ENCODE data around the gene PPRC1.

DNA sequence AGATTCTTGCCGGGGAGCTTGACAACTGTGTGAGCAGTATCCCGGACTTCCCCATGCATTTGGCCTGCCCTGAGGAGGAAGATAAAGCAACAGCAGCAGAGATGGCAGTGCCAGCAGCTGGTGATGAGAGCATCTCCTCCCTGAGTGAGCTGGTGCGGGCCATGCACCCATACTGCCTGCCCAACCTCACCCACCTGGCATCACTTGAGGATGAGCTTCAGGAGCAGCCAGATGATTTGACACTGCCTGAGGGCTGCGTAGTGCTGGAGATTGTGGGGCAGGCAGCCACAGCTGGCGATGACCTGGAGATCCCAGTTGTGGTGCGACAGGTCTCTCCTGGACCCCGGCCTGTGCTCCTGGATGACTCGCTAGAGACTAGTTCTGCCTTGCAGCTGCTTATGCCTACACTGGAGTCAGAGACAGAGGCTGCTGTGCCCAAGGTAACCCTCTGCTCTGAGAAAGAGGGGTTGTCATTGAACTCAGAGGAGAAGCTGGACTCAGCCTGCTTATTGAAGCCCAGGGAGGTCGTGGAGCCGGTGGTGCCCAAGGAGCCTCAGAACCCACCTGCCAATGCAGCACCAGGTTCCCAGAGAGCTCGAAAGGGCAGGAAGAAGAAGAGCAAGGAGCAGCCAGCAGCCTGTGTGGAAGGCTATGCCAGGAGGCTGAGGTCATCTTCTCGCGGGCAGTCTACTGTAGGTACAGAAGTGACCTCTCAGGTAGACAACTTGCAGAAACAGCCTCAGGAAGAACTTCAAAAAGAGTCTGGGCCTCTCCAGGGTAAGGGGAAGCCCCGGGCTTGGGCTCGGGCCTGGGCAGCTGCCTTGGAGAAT lies 6.7 kb downstream of the PPRC1 start:
- TF ChIP-seq, protein P1, sequence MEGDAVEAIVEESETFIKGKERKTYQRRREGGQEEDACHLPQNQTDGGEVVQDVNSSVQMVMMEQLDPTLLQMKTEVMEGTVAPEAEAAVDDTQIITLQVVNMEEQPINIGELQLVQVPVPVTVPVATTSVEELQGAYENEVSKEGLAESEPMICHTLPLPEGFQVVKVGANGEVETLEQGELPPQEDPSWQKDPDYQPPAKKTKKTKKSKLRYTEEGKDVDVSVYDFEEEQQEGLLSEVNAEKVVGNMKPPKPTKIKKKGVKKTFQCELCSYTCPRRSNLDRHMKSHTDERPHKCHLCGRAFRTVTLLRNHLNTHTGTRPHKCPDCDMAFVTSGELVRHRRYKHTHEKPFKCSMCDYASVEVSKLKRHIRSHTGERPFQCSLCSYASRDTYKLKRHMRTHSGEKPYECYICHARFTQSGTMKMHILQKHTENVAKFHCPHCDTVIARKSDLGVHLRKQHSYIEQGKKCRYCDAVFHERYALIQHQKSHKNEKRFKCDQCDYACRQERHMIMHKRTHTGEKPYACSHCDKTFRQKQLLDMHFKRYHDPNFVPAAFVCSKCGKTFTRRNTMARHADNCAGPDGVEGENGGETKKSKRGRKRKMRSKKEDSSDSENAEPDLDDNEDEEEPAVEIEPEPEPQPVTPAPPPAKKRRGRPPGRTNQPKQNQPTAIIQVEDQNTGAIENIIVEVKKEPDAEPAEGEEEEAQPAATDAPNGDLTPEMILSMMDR (IDR thresholded peaks at IDR 0.05) = no peak
- TF ChIP-seq POLR2A (IDR thresholded peaks at IDR 0.05) = no peak
